WTC11 (cell line): ENCODE results near the gene COBLL1.

Source experiments
- ATF2 ChIP-seq: sonication (generic); formaldehyde crosslinking; IDR thresholded peaks from 2 replicates; pipeline ENCODE4 v1.8.1; 2022; ENCODE audit warnings: low read depth, missing genetic modification reagents, borderline replicate concordance
- CTCF ChIP-seq: fragments of 200-600 bp; IDR thresholded peaks from 2 replicates; pipeline ENCODE4 v1.8.0; 2022; ENCODE audit warnings: antibody characterized with exemption
- E2F4 ChIP-seq: sonication (generic); formaldehyde crosslinking; IDR thresholded peaks from 2 replicates; pipeline ENCODE4 v1.8.1; 2022; ENCODE audit warnings: low read depth, mild to moderate bottlenecking, moderate library complexity, missing genetic modification reagents, borderline replicate concordance
- NR3C1 ChIP-seq: sonication (generic); formaldehyde crosslinking; conservative IDR thresholded peaks from 2 replicates; pipeline ENCODE4 v1.8.1; 2023; ENCODE audit warnings: low read depth, mild to moderate bottlenecking, missing genetic modification reagents
- PRDM15 ChIP-seq: sonication (generic); formaldehyde crosslinking; IDR thresholded peaks from 2 replicates; pipeline ENCODE4 v1.8.0; 2022; ENCODE audit warnings: missing genetic modification reagents
- TEAD4 ChIP-seq: sonication (generic); formaldehyde crosslinking; IDR thresholded peaks from 2 replicates; pipeline ENCODE4 v1.8.0; 2022; ENCODE audit warnings: mild to moderate bottlenecking, missing genetic modification reagents
- USF1 ChIP-seq: sonication (generic); formaldehyde crosslinking; IDR thresholded peaks from 2 replicates; pipeline ENCODE4 v1.8.0; 2022; ENCODE audit warnings: mild to moderate bottlenecking, missing genetic modification reagents
- ZNF121 ChIP-seq: sonication (generic); formaldehyde crosslinking; IDR thresholded peaks from 2 replicates; pipeline ENCODE4 v1.8.0; 2023; ENCODE audit warnings: missing genetic modification reagents
- ZNF138 ChIP-seq: sonication (generic); formaldehyde crosslinking; conservative IDR thresholded peaks from 2 replicates; pipeline ENCODE4 v1.8.1; 2022; ENCODE audit warnings: mild to moderate bottlenecking, moderate library complexity, missing genetic modification reagents
- ZNF512 ChIP-seq: sonication (generic); formaldehyde crosslinking; IDR thresholded peaks from 2 replicates; pipeline ENCODE4 v1.8.1; 2022; ENCODE audit warnings: missing genetic modification reagents, borderline replicate concordance

- TF ChIP-seq ZNF138 (CRISPR knock-in tag) (no peak), PRDM15 (no peak), ZNF121 (CRISPR knock-in tag) (no peak), USF1 (CRISPR knock-in tag) (no peak), CTCF (0 out of 2 replicates have a peak, but pooled peaks have one; percentile 7), NR3C1 (CRISPR knock-in tag) (no peak), E2F4 (CRISPR knock-in tag) (no peak), TEAD4 (no peak), ZNF512 (CRISPR knock-in tag) (no peak), ATF2 (CRISPR knock-in tag) (no peak)
Observed at GRCh38 chr2:164717000-164717803, 124.4 kb downstream of the COBLL1 start.
